Bronchial epithelial cell (primary cell): ENCODE measurements around the gene LIPA. TPM values are rescaled to one million over a fixed set of nuclear protein-coding genes. Genes with fewer than 3 reads are reported as not detected.
"Not testable (repeated sequence)": the region's sequence is repeated elsewhere in the genome, so short reads cannot be mapped to it uniquely, and the experiment has no call there.

Experiments used
- DNase-seq: peaks from one replicate; pipeline ENCODE4 v3.0.0-alpha.2; 2010; ENCODE audit warnings: low read depth
- FAIRE-seq: peaks from 2 replicates; lab custom pipeline; 2011; peaks lifted over from hg19 to GRCh38; lab: Jason Lieb, UNC
- H3K27me3 ChIP-seq: 2 replicates; pipeline ENCODE4 v1.5.1; 2011; ENCODE audit warnings: low read length; ENCODE audit not compliant: control insufficient read depth, insufficient read depth
- H3K36me3 ChIP-seq: 2 replicates; pipeline ENCODE4 v1.5.1; 2011; ENCODE audit warnings: low read length; ENCODE audit not compliant: control insufficient read depth, insufficient read depth
- H3K4me3 ChIP-seq: 2 replicates; pipeline ENCODE4 v1.5.1; 2011; ENCODE audit warnings: mild to moderate bottlenecking, low read depth, low read length, control low read depth
- total RNA-seq: library from RNA; depleted of rRNA; stranded (reverse); fragments of >200 nt; gene quantifications from 2 replicates; pipeline ENCODE4 v1.2.1, GENCODE V29; 2014
- TF ChIP-seq, protein P1 (sequence below): IDR thresholded peaks from 2 replicates; pipeline ENCODE4 v1.5.1; 2011; ENCODE audit warnings: mild to moderate bottlenecking, moderate library complexity, low read length, control low read depth, inconsistent platforms; ENCODE audit not compliant: insufficient read depth, severe bottlenecking

LIPA gene
- total RNA-seq, 1 donor from 2014 or later: 20.8 TPM

GRCh38 chr10:89256962-89257361 is 5.4 kb upstream of the LIPA start:
- no peaks in the 10 kb centered on the region for H3K36me3 ChIP-seq
- FAIRE-seq: no peak
- H3K27me3 ChIP-seq: no peaks in the 10 kb centered on the region
- no peak for DNase-seq
- H3K4me3 ChIP-seq: no peak overlapping the region
- TF ChIP-seq, protein P1, sequence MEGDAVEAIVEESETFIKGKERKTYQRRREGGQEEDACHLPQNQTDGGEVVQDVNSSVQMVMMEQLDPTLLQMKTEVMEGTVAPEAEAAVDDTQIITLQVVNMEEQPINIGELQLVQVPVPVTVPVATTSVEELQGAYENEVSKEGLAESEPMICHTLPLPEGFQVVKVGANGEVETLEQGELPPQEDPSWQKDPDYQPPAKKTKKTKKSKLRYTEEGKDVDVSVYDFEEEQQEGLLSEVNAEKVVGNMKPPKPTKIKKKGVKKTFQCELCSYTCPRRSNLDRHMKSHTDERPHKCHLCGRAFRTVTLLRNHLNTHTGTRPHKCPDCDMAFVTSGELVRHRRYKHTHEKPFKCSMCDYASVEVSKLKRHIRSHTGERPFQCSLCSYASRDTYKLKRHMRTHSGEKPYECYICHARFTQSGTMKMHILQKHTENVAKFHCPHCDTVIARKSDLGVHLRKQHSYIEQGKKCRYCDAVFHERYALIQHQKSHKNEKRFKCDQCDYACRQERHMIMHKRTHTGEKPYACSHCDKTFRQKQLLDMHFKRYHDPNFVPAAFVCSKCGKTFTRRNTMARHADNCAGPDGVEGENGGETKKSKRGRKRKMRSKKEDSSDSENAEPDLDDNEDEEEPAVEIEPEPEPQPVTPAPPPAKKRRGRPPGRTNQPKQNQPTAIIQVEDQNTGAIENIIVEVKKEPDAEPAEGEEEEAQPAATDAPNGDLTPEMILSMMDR: no peak

DNA sequence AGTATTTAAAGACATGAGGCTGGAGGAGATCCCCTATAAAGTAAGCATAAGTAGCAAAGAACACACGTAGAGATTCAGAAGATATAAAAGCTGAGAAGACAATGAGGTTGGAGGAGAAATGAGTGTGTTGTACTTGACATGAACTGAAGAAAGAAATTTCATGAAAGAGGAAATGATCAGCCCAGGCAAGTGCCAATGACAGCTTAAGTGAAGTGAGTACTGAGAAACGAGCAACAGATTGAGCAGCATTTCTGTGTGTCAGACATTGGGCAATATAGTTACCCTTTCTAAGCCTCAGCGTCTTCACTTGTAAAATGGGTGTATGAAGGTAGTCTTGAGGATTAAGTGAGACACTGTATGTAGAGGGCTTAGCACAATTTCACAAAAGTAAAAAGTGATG is 4.8 kb upstream of the LIPA start:
- TF ChIP-seq, protein P1: no peak
- H3K27me3 ChIP-seq: no peaks in the 10 kb centered on the region
- no peak overlapping the region for H3K4me3 ChIP-seq
- FAIRE-seq: no peak
- DNase-seq: no peak
- H3K36me3 ChIP-seq: no peaks in the 10 kb centered on the region

DNA sequence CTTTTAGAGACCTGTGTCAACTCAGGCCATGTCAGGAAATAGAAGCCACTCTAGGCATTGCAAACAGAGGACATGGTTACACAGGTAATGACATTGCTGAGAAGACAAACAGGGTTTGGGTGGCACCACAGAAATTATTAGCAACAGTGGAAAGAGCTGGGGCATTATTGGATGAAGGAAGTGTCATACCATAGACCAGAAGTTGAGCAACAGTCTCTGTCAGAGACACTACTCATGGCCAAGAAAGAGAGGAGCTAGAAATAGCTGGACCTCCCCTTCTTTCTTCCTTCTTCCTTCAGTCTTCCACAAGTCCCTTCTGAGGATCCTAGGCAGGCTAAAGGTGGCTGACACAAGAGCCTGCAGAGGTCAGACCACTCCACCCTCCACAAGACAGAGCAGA is 4.2 kb upstream of the LIPA start:
- H3K36me3 ChIP-seq: no peaks in the 10 kb centered on the region
- H3K27me3 ChIP-seq: no peaks in the 10 kb centered on the region
- TF ChIP-seq, protein P1: no peak
- FAIRE-seq (no peak), DNase-seq (no peak)
- H3K4me3 ChIP-seq: no peak overlapping the region

DNA sequence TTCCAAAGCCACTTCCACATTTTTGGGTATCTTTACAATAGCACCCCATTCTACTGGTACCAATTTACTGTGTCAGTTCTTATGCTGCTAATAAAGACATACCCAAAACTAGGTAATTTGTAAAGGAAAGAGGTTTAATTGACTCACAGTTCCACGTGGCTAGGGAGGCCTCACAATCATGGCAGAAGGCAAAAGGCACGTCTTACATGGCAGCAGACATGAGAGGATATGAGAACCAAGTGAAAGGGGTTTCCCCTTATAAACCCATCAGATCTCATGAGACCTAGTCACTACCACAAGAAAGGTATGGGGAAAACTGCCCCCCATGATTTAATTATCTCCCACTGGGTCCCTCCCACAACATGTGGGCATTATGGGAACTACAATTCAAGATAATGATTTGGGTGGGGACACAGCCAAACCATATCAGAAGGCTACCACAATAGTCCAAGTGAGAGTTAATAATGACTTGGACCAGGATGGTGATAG is 3.6 kb upstream of the LIPA start:
- not testable (repeated sequence) for FAIRE-seq, H3K4me3 ChIP-seq, H3K36me3 ChIP-seq, DNase-seq, H3K27me3 ChIP-seq

- no peak for DNase-seq
- H3K27me3 ChIP-seq: no peaks in the 10 kb centered on the region
- TF ChIP-seq, protein P1: no peak
- FAIRE-seq: no peak
- peak overlapping the region; percentile 65 for H3K4me3 ChIP-seq
- no peaks in the 10 kb centered on the region for H3K36me3 ChIP-seq
Observed at GRCh38 chr10:89252225-89252585, 630 bp upstream of the LIPA start.

- TF ChIP-seq, protein P1: no peak
Observed at GRCh38 chr10:89250865-89251408, 638 bp downstream of the LIPA start.

More at GRCh38 chr10:89250865-89251408, 638 bp downstream of the LIPA start:
- H3K27me3 ChIP-seq: no peaks in the 10 kb centered on the region
- peak; percentile 7 for DNase-seq
- FAIRE-seq: no peak
- peak overlapping the region; percentile 65 for H3K4me3 ChIP-seq
- H3K36me3 ChIP-seq: no peaks in the 10 kb centered on the region
